Right lobe of liver (tissue), 6 donors: ENCODE measurements around the gene PIAS1. TPM values are rescaled to one million over a fixed set of nuclear protein-coding genes. Genes with fewer than 3 reads are reported as not detected.

Source experiments
- ATAC-seq, 4 donors: fragments of 200-7000 bp; cut with Tn5 transposase; one replicate each; pipeline ENCODE4 v1.9.1; 2020; ENCODE audit warnings: mild to moderate bottlenecking in 4 of 4, moderate library complexity in 4 of 4
- DNase-seq, 3 donors: peaks; one replicate each; pipeline ENCODE4 v3.0.0-alpha.2; 2020
- H3K27ac ChIP-seq, 3 donors: fragments of 200-600 bp; one replicate each; pipeline ENCODE4 v1.8.0; 2022
- H3K27me3 ChIP-seq, 2 donors: fragments of 200-600 bp; one replicate each; pipeline ENCODE4 v1.8.0; 2022
- H3K36me3 ChIP-seq, 4 donors: fragments of 200-600 bp; sonication (generic) in 1 of 4; one replicate each; pipeline versions ENCODE4 v1.5.1 to v1.8.0; 2017 to 2022; ENCODE audit warnings: control low read depth in 1 of 4
- H3K4me1 ChIP-seq, 4 donors: fragments of 200-600 bp; sonication (generic) in 1 of 4; one replicate each; pipeline versions ENCODE4 v1.5.1 to v1.8.0; 2017 to 2022; ENCODE audit warnings: control low read depth in 1 of 4
- H3K4me3 ChIP-seq, 3 donors: fragments of 200-600 bp; one replicate each; pipeline ENCODE4 v1.8.0; 2022
- H3K9me3 ChIP-seq, 4 donors: fragments of 200-600 bp; sonication (generic) in 1 of 4; one replicate each; pipeline versions ENCODE4 v1.5.1 to v1.8.0; 2017 to 2022; ENCODE audit warnings: control low read depth in 1 of 4
- POLR2A ChIP-seq: fragments of 450-650 bp; IDR thresholded peaks from one replicate; pipeline ENCODE4 v1.6.1; 2017; ENCODE audit warnings: antibody characterized with exemption, mild to moderate bottlenecking
- WGBS: methylation state at CpG from one replicate; pipeline ENCODE4 v1.1.6; 2018; ENCODE audit warnings: low coverage, low lambda C conversion rate; ENCODE audit not compliant: insufficient coverage; ENCODE audit errors: missing lambda C conversion rate; 5-methylcytosine and 5-hydroxymethylcytosine counted together
- intact Hi-C, 2 donors: fragments of 100-400 bp; cut with DNase I; formaldehyde crosslinking; loops; one replicate each; pipeline versions ENCODE4 v1.11.2 to v1.14.1; 2022
- total RNA-seq, 6 experiments: library from RNA; depleted of rRNA in 2 of 6; stranded (reverse); fragments of >200 nt in 2 of 6; fragmentation: NEBNext Ultra II Directional in 3 of 6; extraction: Animal tissue kit (Norgen Biotek cat#: 25700) in 3 of 6; gene quantifications; one replicate each; pipeline versions ENCODE4 v1.1.0 to v1.2.4, GENCODE V29; 2016 to 2023
- TF ChIP-seq, protein P1 (sequence below), 4 donors: fragments of 200-600 bp in 3 of 4; fragments of 450-650 bp in 1 of 4; IDR thresholded peaks; one replicate each; pipeline versions ENCODE4 v1.5.1 to v1.8.0; 2016 to 2022; ENCODE audit warnings: antibody characterized with exemption in 4 of 4, mild to moderate bottlenecking in 2 of 4
- donor health status: DM: no; HTN: yes; CAD: no.
- donor health status: DM: no; HTN: no; CAD: no.
- donor health status: DM: no; HTN: no; CAD: no.
- donor health status: DM: no; HTN: yes; CAD: no.
- donor health status: DM: no; HTN: yes; CAD: no.

Gene PIAS1
- total RNA-seq, 6 experiments from 2014 or later, result 8.1 to 17.3 (median 13.1) TPM

DNA sequence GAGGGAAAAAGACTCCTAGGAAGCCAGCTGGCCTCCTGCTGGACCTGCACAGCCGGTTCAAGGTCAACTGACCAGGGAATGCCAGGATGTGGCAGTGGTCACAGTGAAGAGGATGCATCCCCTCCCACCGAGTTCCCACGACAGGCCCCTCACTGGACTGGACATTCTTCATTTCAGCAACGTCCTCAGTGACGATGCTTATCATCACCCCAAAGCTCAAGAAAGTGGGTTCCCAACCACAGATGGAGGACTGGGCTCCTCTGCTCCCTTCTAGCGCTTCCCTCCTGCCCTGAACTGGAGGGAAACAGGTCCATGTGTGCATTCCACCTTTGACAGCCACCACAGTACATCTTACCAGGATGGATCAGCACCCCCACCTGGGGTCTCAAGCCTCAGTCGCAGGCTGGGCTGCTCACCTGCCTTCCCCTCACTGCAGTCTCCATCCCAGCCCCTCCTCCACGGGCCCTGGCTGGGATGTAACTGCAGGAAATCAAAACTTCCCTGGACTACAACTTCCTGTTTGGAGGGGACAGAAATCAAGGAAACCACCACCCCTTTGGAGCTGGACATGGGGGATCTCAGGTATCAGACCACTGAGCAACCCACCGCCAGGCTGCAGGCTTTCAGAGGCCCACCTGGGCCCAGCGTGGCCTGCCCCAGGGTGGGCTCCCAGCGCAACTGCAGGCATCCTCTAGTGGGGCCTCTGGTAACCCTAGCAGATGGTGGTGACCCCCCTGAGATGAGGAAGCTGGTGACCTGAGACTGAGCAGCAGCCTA lies 143.7 kb downstream of the PIAS1 start:
- intact Hi-C loops, result no loop called here
- H3K27me3 ChIP-seq, result no peaks in the 10 kb centered on the region
- TF ChIP-seq, protein P1, sequence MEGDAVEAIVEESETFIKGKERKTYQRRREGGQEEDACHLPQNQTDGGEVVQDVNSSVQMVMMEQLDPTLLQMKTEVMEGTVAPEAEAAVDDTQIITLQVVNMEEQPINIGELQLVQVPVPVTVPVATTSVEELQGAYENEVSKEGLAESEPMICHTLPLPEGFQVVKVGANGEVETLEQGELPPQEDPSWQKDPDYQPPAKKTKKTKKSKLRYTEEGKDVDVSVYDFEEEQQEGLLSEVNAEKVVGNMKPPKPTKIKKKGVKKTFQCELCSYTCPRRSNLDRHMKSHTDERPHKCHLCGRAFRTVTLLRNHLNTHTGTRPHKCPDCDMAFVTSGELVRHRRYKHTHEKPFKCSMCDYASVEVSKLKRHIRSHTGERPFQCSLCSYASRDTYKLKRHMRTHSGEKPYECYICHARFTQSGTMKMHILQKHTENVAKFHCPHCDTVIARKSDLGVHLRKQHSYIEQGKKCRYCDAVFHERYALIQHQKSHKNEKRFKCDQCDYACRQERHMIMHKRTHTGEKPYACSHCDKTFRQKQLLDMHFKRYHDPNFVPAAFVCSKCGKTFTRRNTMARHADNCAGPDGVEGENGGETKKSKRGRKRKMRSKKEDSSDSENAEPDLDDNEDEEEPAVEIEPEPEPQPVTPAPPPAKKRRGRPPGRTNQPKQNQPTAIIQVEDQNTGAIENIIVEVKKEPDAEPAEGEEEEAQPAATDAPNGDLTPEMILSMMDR (IDR thresholded peaks at IDR 0.05), result no peak
- no peak for TF ChIP-seq POLR2A
- no peak overlapping the region for H3K27ac ChIP-seq
- H3K4me1 ChIP-seq, result peaks cover 0 to 4% (median 0%) of the 10 kb centered on the region in 4 donors
- H3K9me3 ChIP-seq, result no peaks in the 10 kb centered on the region
- WGBS, result 100% methylated on average over 1 of the region's 11 CpGs
- H3K4me3 ChIP-seq, result no peak overlapping the region
- no peak for ATAC-seq
- H3K36me3 ChIP-seq, result peaks cover 0 to 9% (median 0%) of the 10 kb centered on the region in 4 donors
- DNase-seq, result peak in 1 of 3 donors; percentile 42

DNA sequence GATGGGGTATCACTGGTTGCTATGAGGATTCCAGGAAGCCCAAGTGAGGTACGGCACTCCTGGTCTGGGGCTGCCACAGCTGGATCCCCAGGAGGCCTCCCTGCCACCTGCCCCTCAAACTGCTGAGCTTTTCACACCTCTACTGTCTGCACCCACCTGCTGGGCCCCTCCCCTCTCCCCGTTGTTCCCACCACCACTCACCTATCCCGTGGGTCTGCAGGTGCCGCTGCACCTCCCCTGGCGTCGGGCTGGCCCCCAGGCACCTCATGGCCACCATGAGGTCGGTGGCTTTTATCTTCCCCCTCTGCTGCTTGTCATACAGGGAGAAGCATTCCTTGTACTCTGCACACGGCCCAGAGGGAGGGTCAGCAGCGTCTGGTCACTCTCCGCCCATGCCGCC lies 145.2 kb downstream of the PIAS1 start:
- TF ChIP-seq POLR2A, result no peak
- TF ChIP-seq, protein P1 (IDR thresholded peaks at IDR 0.05), result no peak
- Histone ChIP-seq H3K36me3 (peaks cover 0 to 3% (median 0%) of the 10 kb centered on the region in 4 donors), H3K27me3 (no peaks in the 10 kb centered on the region), H3K9me3 (no peaks in the 10 kb centered on the region), H3K4me1 (peaks cover 0 to 4% (median 0%) of the 10 kb centered on the region in 4 donors), H3K27ac (no peak overlapping the region), H3K4me3 (no peak overlapping the region)
- 51% methylated on average over 6 of the region's 11 CpGs for WGBS
- intact Hi-C loops, result no loop called here
- peak in 1 of 3 donors; percentile 44 for DNase-seq
- ATAC-seq, result no peak

DNA sequence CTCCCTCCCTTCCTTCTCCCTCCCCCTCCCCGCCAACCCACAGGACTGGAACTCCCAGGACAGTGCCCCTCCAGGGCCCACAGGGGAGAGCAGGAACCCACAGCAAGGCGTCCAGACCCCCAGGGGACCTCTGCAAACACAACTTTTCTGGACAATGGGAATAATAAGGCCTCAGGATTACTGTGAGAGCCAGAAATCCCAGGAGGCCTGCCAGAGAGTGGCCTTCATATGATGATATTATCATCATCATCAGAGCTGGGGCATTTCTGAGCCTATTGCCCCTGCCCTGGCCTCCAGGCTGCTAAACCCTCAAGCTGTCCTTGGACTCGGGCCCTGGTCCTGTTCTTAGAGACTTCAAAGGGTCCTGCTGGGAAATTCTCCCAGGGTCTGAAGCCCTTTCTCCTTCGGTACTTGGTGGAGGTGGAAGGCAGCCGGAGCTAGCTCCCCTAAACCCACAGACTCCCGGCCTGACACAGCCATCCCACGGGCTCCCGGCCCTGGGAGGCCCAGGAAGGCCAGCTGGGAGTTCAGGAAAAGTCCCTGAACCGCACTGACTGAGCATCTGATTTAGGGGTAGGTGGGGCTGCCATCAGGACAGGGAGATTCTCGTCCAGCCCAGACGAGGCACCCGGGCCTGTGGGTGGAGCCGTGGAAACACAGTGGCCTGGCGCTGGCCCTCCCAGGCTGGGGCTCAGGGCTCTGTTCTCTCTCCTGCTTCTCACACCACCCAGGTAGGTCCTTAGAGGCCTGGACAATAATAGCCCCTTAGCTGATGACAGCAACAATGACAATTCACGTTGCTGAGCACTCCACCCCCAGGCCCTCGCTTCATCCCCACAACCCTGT lies 146.1 kb downstream of the PIAS1 start:
- Histone ChIP-seq H3K36me3 (peaks cover 0 to 3% (median 0%) of the 10 kb centered on the region in 4 donors), H3K27ac (no peak overlapping the region), H3K27me3 (no peaks in the 10 kb centered on the region), H3K9me3 (no peaks in the 10 kb centered on the region), H3K4me3 (no peak overlapping the region), H3K4me1 (peaks cover 0 to 5% (median 0%) of the 10 kb centered on the region in 4 donors)
- DNase-seq (peak in 1 of 3 donors; percentile 35), ATAC-seq (no peak)
- WGBS, result 72% methylated on average over 3 of the region's 16 CpGs
- intact Hi-C loops, result no loop called here
- TF ChIP-seq, protein P1 (IDR thresholded peaks at IDR 0.05), result no peak
- TF ChIP-seq POLR2A, result no peak

DNA sequence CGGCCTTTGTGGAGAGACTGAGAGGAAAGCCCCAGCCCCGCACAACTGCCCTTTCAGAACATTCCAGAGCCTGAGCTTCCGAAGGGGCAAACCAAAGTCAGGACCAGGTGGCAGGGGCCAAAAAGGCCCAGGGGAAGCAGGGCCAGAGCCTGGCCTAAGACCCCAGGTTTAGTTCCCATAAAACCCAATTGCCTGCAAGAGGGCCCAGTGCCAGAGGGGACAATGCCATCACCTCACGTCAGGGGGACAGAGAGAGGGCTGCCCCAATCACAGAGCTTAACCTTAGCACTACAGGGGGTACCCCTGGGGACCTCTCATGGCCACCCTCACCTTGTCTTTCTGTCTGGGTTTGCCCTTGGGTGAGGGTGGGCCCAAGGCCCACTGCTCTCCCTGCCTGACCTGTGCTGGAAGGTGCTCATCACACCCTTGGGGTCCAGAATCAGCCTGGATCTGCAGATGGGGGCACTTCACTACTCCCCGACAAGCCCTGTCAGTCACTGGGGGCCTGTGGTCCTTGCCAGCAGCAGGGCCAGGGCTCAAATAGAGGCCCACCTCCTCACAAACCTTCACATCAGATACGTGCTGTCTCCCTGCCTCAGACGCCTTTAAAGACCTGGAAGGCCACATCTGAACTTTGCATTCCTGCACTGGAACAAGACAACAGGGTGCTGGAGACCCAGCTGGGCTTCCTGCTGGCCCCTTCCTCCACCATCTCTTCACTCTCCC lies 147.2 kb downstream of the PIAS1 start:
- ATAC-seq (no peak), DNase-seq (peak in 1 of 3 donors; percentile 44)
- Histone ChIP-seq H3K36me3 (peaks cover 0 to 3% (median 0%) of the 10 kb centered on the region in 4 donors), H3K27ac (no peak overlapping the region), H3K27me3 (no peaks in the 10 kb centered on the region), H3K4me1 (peaks cover 0 to 12% (median 5%) of the 10 kb centered on the region in 4 donors), H3K9me3 (no peaks in the 10 kb centered on the region), H3K4me3 (no peak overlapping the region)
- TF ChIP-seq POLR2A, result no peak
- TF ChIP-seq, protein P1 (IDR thresholded peaks at IDR 0.05), result no peak
- no CpG with 5 or more reads among the region's 7 CpGs for WGBS
- intact Hi-C loops, result no loop called here
